GM18867 (cell line): ENCODE data around the gene VIPAS39.

Experiments used
- ATAC-seq: cut with Tn5 transposase; IDR thresholded peaks from one replicate; pipeline ENCODE4 v1.9.1; 2021; ENCODE audit warnings: mild to moderate bottlenecking, moderate library complexity; ENCODE audit not compliant: unreplicated experiment

VIPAS39 gene

GRCh38 chr14:77406718-77407117 lies 50.7 kb downstream of the VIPAS39 start:
- ATAC-seq = no peak

- no peak for ATAC-seq
Measured at GRCh38 chr14:77406086-77406485, 51.3 kb downstream of the VIPAS39 start.

- ATAC-seq = no peak
Measured at GRCh38 chr14:77403768-77404167, 53.6 kb downstream of the VIPAS39 start.

GRCh38 chr14:77400216-77400615 lies 57.2 kb downstream of the VIPAS39 start:
- ATAC-seq = no peak

- no peak for ATAC-seq
Measured at GRCh38 chr14:77390188-77390587, 67.2 kb downstream of the VIPAS39 start.

GRCh38 chr14:77378701-77379100 lies 78.7 kb downstream of the VIPAS39 start:
- no peak for ATAC-seq

GRCh38 chr14:77377502-77377844 lies 79.9 kb downstream of the VIPAS39 start:
- ATAC-seq = peak; percentile 2

- ATAC-seq = peak; percentile 90
Measured at GRCh38 chr14:77376771-77377501, 80.5 kb downstream of the VIPAS39 start, which contains the start of the genes SAMD15 and TMED8. SAMD15 (plus strand) TSS chr14:77377379; CDS start chr14:77377419, 40 bp downstream. TMED8 (minus strand) TSS chr14:77377094; CDS start chr14:77377053, 41 bp downstream.
